ENCODE data around the gene CCDC197. TPM values are rescaled to one million over a fixed set of nuclear protein-coding genes. Genes with fewer than 3 reads are reported as not detected.
A peak's percentile ranks its signal among the peaks of the same experiment; 100 is the strongest.

The CCDC197 gene
- total RNA-seq, 1 experiment from 2014 or later: not detected

DNA sequence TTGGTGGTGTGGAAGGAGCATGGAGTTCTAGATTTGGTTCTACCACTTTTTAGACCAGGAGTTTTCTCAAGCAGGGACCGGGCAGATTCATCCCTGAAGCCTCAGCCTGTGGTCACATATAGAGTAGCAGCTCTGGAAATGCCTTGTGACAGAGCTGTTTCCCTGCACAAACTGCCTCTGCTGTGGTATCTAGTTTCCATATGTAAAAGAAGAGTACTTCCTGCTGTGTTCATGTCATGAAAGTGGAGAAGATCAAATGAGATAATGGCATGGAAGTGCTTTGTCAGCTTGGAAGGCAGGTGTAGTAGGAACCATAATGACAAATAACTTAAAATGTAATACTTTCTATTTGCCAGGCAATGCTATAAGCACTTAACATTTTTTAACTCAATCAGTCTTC is 55.1 kb downstream of the CCDC197 start (continued):
- TF ChIP-seq, protein P1, sequence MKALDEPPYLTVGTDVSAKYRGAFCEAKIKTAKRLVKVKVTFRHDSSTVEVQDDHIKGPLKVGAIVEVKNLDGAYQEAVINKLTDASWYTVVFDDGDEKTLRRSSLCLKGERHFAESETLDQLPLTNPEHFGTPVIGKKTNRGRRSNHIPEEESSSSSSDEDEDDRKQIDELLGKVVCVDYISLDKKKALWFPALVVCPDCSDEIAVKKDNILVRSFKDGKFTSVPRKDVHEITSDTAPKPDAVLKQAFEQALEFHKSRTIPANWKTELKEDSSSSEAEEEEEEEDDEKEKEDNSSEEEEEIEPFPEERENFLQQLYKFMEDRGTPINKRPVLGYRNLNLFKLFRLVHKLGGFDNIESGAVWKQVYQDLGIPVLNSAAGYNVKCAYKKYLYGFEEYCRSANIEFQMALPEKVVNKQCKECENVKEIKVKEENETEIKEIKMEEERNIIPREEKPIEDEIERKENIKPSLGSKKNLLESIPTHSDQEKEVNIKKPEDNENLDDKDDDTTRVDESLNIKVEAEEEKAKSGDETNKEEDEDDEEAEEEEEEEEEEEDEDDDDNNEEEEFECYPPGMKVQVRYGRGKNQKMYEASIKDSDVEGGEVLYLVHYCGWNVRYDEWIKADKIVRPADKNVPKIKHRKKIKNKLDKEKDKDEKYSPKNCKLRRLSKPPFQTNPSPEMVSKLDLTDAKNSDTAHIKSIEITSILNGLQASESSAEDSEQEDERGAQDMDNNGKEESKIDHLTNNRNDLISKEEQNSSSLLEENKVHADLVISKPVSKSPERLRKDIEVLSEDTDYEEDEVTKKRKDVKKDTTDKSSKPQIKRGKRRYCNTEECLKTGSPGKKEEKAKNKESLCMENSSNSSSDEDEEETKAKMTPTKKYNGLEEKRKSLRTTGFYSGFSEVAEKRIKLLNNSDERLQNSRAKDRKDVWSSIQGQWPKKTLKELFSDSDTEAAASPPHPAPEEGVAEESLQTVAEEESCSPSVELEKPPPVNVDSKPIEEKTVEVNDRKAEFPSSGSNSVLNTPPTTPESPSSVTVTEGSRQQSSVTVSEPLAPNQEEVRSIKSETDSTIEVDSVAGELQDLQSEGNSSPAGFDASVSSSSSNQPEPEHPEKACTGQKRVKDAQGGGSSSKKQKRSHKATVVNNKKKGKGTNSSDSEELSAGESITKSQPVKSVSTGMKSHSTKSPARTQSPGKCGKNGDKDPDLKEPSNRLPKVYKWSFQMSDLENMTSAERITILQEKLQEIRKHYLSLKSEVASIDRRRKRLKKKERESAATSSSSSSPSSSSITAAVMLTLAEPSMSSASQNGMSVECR (CRISPR knock-in tag; IDR thresholded peaks at IDR 0.05; ENCODE audit: borderline replicate concordance): no peak
- TF ChIP-seq ZNF219 (CRISPR knock-in tag; IDR thresholded peaks at IDR 0.05; ENCODE audit: borderline replicate concordance): no peak

DNA sequence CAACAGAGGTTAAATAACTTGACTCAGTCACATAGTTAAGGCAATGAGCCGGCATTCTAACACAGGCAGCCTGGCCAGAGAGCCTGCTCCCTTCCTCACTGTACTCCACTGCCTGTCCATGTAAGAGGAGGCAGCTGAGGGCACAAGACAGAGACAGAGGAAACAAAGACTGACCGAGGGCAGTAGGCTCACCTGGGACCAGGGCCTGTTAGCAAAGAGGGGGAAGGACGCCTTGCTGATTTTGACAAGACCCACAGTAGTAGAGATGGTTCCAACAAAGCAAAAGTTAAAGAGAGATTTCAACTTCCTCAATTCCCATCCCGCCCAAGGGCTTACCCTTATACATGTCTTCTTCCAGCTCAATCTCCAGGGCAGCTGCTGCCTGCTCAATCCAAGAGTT is 55.6 kb downstream of the CCDC197 start:
- no peak for ATAC-seq
- Mint-ChIP-seq H3K4me1 (peaks cover 11% of the 10 kb centered on the region), H3K4me3 (no peak overlapping the region), H3K36me3 (peaks cover 86% of the 10 kb centered on the region), H3K9me3 (no peaks in the 10 kb centered on the region), H3K27me3 (ENCODE audit: low read depth) (no peaks in the 10 kb centered on the region), H3K27ac (peak overlapping the region; percentile 78)
- CTCF ChIA-PET: interaction anchor here (0.7 to 4.0 kb wide), 8 partner anchors 16 to 128 kb away, joined by 4 to 46 read pairs (median 9); partner anchors contain the start of genes DDX24, IFI27L1 and IFI27L2
- POLR2A ChIA-PET: interaction anchor here (0.6 kb wide), 1 partner anchor 140 kb away, joined by 3 read pairs; no protein-coding TSS in a partner anchor
- no peak for DNase-seq (ENCODE audit: low spot score)
- TF ChIP-seq ZNF232 (CRISPR knock-in tag; IDR thresholded peaks at IDR 0.05) (no peak), NFYB (CRISPR knock-in tag; conservative IDR thresholded peaks at IDR 0.05; ENCODE audit: low read depth) (no peak), HMGA2 (CRISPR knock-in tag; IDR thresholded peaks at IDR 0.05) (no peak), IRF2 (CRISPR knock-in tag; IDR thresholded peaks at IDR 0.05; ENCODE audit: borderline replicate concordance, low read depth) (no peak), GTF2I (CRISPR knock-in tag; conservative IDR thresholded peaks at IDR 0.05) (no peak), TCF7 (CRISPR knock-in tag; IDR thresholded peaks at IDR 0.05; ENCODE audit: low read depth) (no peak), ETV6 (CRISPR knock-in tag; IDR thresholded peaks at IDR 0.05) (no peak)
- TF ChIP-seq, protein P2, sequence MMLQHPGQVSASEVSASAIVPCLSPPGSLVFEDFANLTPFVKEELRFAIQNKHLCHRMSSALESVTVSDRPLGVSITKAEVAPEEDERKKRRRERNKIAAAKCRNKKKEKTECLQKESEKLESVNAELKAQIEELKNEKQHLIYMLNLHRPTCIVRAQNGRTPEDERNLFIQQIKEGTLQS (CRISPR knock-in tag; conservative IDR thresholded peaks at IDR 0.05): no peak
- TF ChIP-seq, protein P3, sequence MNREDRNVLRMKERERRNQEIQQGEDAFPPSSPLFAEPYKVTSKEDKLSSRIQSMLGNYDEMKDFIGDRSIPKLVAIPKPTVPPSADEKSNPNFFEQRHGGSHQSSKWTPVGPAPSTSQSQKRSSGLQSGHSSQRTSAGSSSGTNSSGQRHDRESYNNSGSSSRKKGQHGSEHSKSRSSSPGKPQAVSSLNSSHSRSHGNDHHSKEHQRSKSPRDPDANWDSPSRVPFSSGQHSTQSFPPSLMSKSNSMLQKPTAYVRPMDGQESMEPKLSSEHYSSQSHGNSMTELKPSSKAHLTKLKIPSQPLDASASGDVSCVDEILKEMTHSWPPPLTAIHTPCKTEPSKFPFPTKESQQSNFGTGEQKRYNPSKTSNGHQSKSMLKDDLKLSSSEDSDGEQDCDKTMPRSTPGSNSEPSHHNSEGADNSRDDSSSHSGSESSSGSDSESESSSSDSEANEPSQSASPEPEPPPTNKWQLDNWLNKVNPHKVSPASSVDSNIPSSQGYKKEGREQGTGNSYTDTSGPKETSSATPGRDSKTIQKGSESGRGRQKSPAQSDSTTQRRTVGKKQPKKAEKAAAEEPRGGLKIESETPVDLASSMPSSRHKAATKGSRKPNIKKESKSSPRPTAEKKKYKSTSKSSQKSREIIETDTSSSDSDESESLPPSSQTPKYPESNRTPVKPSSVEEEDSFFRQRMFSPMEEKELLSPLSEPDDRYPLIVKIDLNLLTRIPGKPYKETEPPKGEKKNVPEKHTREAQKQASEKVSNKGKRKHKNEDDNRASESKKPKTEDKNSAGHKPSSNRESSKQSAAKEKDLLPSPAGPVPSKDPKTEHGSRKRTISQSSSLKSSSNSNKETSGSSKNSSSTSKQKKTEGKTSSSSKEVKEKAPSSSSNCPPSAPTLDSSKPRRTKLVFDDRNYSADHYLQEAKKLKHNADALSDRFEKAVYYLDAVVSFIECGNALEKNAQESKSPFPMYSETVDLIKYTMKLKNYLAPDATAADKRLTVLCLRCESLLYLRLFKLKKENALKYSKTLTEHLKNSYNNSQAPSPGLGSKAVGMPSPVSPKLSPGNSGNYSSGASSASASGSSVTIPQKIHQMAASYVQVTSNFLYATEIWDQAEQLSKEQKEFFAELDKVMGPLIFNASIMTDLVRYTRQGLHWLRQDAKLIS (CRISPR knock-in tag; IDR thresholded peaks at IDR 0.05; ENCODE audit: borderline replicate concordance): no peak
- TF ChIP-seq, protein P4, sequence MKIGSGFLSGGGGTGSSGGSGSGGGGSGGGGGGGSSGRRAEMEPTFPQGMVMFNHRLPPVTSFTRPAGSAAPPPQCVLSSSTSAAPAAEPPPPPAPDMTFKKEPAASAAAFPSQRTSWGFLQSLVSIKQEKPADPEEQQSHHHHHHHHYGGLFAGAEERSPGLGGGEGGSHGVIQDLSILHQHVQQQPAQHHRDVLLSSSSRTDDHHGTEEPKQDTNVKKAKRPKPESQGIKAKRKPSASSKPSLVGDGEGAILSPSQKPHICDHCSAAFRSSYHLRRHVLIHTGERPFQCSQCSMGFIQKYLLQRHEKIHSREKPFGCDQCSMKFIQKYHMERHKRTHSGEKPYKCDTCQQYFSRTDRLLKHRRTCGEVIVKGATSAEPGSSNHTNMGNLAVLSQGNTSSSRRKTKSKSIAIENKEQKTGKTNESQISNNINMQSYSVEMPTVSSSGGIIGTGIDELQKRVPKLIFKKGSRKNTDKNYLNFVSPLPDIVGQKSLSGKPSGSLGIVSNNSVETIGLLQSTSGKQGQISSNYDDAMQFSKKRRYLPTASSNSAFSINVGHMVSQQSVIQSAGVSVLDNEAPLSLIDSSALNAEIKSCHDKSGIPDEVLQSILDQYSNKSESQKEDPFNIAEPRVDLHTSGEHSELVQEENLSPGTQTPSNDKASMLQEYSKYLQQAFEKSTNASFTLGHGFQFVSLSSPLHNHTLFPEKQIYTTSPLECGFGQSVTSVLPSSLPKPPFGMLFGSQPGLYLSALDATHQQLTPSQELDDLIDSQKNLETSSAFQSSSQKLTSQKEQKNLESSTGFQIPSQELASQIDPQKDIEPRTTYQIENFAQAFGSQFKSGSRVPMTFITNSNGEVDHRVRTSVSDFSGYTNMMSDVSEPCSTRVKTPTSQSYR (CRISPR knock-in tag; IDR thresholded peaks at IDR 0.05): no peak
- TF ChIP-seq, protein P5, sequence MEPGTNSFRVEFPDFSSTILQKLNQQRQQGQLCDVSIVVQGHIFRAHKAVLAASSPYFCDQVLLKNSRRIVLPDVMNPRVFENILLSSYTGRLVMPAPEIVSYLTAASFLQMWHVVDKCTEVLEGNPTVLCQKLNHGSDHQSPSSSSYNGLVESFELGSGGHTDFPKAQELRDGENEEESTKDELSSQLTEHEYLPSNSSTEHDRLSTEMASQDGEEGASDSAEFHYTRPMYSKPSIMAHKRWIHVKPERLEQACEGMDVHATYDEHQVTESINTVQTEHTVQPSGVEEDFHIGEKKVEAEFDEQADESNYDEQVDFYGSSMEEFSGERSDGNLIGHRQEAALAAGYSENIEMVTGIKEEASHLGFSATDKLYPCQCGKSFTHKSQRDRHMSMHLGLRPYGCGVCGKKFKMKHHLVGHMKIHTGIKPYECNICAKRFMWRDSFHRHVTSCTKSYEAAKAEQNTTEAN (CRISPR knock-in tag; IDR thresholded peaks at IDR 0.05): no peak

Data from WTC11 (cell line).